Fibroblast of villous mesenchyme (primary cell): ENCODE data around the gene RNF183. TPM values are rescaled to one million over a fixed set of nuclear protein-coding genes. Genes with fewer than 3 reads are reported as not detected.
A peak's percentile ranks its signal among the peaks of the same experiment; 100 is the strongest.

Experiments
- DNase-seq: peaks from one replicate; pipeline ENCODE4 v3.0.0-alpha.2; 2010; ENCODE audit warnings: low read depth
- H3K4me3 ChIP-seq: 2 replicates; pipeline ENCODE4 v1.5.1; 2011; ENCODE audit warnings: low read depth, mild to moderate bottlenecking, low read length
- total RNA-seq: library from RNA; depleted of rRNA; stranded (reverse); fragments of >200 nt; gene quantifications from 2 replicates; pipeline ENCODE4 v1.2.3, GENCODE V29; 2012
- TF ChIP-seq, protein P1 (sequence below): IDR thresholded peaks from 2 replicates; pipeline ENCODE4 v1.5.1; 2012; ENCODE audit warnings: low read depth, mild to moderate bottlenecking, low read length; ENCODE audit not compliant: insufficient read depth

RNF183 gene
- total RNA-seq, 1 donor, result not detected

- no peak overlapping the region for H3K4me3 ChIP-seq
- TF ChIP-seq, protein P1, sequence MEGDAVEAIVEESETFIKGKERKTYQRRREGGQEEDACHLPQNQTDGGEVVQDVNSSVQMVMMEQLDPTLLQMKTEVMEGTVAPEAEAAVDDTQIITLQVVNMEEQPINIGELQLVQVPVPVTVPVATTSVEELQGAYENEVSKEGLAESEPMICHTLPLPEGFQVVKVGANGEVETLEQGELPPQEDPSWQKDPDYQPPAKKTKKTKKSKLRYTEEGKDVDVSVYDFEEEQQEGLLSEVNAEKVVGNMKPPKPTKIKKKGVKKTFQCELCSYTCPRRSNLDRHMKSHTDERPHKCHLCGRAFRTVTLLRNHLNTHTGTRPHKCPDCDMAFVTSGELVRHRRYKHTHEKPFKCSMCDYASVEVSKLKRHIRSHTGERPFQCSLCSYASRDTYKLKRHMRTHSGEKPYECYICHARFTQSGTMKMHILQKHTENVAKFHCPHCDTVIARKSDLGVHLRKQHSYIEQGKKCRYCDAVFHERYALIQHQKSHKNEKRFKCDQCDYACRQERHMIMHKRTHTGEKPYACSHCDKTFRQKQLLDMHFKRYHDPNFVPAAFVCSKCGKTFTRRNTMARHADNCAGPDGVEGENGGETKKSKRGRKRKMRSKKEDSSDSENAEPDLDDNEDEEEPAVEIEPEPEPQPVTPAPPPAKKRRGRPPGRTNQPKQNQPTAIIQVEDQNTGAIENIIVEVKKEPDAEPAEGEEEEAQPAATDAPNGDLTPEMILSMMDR, result no peak
- no peak for DNase-seq
These were observed 16.9 kb upstream of the RNF183 start for GRCh38 chr9:113320051-113320450.

DNA sequence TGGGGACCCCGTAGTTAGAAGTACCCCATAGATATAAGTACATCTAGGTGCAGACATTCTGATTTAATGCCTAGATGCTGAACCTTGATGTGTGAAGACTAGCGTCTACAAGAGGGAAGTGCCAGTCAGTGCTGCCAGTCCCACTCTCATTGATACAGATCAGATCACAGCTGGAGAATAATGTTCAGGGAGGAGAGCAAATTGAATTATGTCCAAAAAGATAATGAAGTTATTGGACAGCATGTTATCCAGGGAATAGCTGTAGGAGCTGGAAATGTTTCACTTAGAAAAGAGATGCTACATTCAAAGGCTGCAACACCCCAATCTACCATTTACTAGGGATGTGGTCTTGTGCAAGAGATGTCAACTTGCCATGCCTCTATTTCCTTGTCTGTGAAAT lies 15.9 kb upstream of the RNF183 start:
- no peak overlapping the region for H3K4me3 ChIP-seq
- TF ChIP-seq, protein P1, result no peak
- no peak for DNase-seq

- DNase-seq, result peak; percentile 17
- TF ChIP-seq, protein P1, result peak; percentile 41
- H3K4me3 ChIP-seq, result no peak overlapping the region
These were observed 14.6 kb upstream of the RNF183 start for GRCh38 chr9:113317777-113318176.

GRCh38 chr9:113316030-113316429 lies 12.9 kb upstream of the RNF183 start:
- TF ChIP-seq, protein P1, result no peak
- no peak overlapping the region for H3K4me3 ChIP-seq
- no peak for DNase-seq

- H3K4me3 ChIP-seq, result no peak overlapping the region
- DNase-seq, result no peak
- TF ChIP-seq, protein P1, result no peak
These were observed 12.1 kb upstream of the RNF183 start for GRCh38 chr9:113315231-113315630.

GRCh38 chr9:113313261-113313660 lies 10.1 kb upstream of the RNF183 start:
- TF ChIP-seq, protein P1, result no peak
- H3K4me3 ChIP-seq, result no peak overlapping the region
- no peak for DNase-seq

GRCh38 chr9:113311961-113312360 lies 8.8 kb upstream of the RNF183 start:
- DNase-seq, result no peak
- TF ChIP-seq, protein P1, result no peak

More at GRCh38 chr9:113311961-113312360, 8.8 kb upstream of the RNF183 start:
- no peak overlapping the region for H3K4me3 ChIP-seq
